Measurements from ENCODE around the gene GCHFR. TPM values are rescaled to one million over a fixed set of nuclear protein-coding genes. Genes with fewer than 3 reads are reported as not detected.

Gene GCHFR
- total and polyA plus RNA-seq, 2 of the 4 experiments (the other 2 are of a cell fraction), result 2.3 to 6.5 TPM

DNA sequence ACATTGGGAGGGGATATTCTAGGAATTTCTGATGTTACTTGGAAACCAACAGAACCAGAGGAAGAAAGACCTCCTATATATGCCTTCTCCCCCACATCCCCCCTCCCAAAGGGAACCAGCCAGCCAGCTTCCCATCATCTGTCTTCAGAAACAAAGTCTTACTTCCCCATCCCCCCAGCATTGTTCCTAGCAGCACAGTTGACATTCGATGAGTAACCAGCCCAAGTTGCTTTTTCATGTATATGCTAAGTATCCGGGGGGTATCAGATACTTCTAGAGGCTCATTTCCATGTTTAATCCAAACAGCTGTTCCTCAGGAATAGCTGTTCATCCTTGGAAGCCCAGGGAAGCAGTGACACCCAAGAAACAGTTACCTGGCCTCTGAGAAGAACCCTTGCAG lies 24.8 kb upstream of the GCHFR start:
- Histone ChIP-seq H3K14ac (replicated peaks; ENCODE audit: low read depth, low read length) (no peak overlapping the region), H3K9me3 (ENCODE audit: control insufficient read depth, insufficient read depth, low read length) (no peaks in the 10 kb centered on the region), H3K9ac (ENCODE audit: low read depth, low read length) (no peak overlapping the region), H3K4ac (ENCODE audit: low read depth, low read length) (no peak overlapping the region), H3K56ac (ENCODE audit: extremely low read depth, insufficient read depth, low read length) (no peak overlapping the region), H3K4me1 (ENCODE audit: control insufficient read depth, insufficient read depth, low read length) (peaks cover 3% of the 10 kb centered on the region; the same call in 1 of the 2 replicates), H2AK9ac (replicated peaks; ENCODE audit: low read depth, low read length, poor library complexity) (peak overlapping the region; percentile 52), H3K79me1 (ENCODE audit: low read depth in 1 of 2, low read length in 2 of 2) (peaks cover 4 to 11% of the 10 kb centered on the region in 2 experiments), H3K4me2 (ENCODE audit: low read depth, low read length) (no peak overlapping the region), H4K91ac (ENCODE audit: insufficient read depth, low read depth, low read length) (no peak overlapping the region), H2BK20ac (ENCODE audit: low read depth, low read length) (no peak overlapping the region), H3K18ac (ENCODE audit: low read depth, low read length) (no peak overlapping the region), H3K27me3 (ENCODE audit: control insufficient read depth, insufficient read depth, low read length) (no peaks in the 10 kb centered on the region), H3K4me3 (ENCODE audit: insufficient read depth, low read depth, low read length) (no peak overlapping the region), H2AK5ac (ENCODE audit: low read depth, low read length) (no peak overlapping the region), H2BK5ac (ENCODE audit: low read depth, low read length, poor library complexity, severe bottlenecking) (no peak overlapping the region), H3K36me3 (ENCODE audit: control insufficient read depth, insufficient read depth, low read length) (peaks cover 28% of the 10 kb centered on the region), H2BK120ac (ENCODE audit: low read depth, low read length) (no peak overlapping the region), H4K8ac (ENCODE audit: low read depth in 2 of 2, low read length in 2 of 2) (no peak overlapping the region), H2AFZ (replicated peaks; ENCODE audit: low read length, poor library complexity) (no peak overlapping the region), H3K9me1 (ENCODE audit: insufficient read depth, low read length) (no peaks in the 10 kb centered on the region), H2BK15ac (ENCODE audit: low read depth, low read length) (no peak overlapping the region), H3K27ac (ENCODE audit: insufficient read depth, low read length) (no peak overlapping the region), H3K23ac (ENCODE audit: low read depth, low read length) (no peak overlapping the region), H4K20me1 (ENCODE audit: insufficient read depth, low read length) (no peaks in the 10 kb centered on the region; the same call in 1 of the 2 replicates), H4K5ac (ENCODE audit: low read depth, low read length) (no peak overlapping the region)
- in situ Hi-C loops (cut with MboI; ENCODE audit: low sequenced_read_pairs) (no loop called here), intact Hi-C loops (cut with micrococcal nuclease) (no loop called here), dilution Hi-C loops (cut with HindIII; ENCODE audit: low sequenced_read_pairs, unreplicated experiment) (no loop called here)
- ATAC-seq (ENCODE audit: low read depth) (peak; percentile 56), DNase-seq (peak; percentile 38)
- TF ChIP-seq CHD1 (IDR thresholded peaks at IDR 0.05; ENCODE audit: low read depth, low read length), result no peak
- ChIA-PET POLR2A (ENCODE audit: unreplicated experiment) (no interaction called here), CTCF (no interaction called here)
- no TSS peak for BruUV-seq (replicated peaks)
- no CpG with 5 or more reads among the region's 2 CpGs for WGBS, 2 experiments (ENCODE audit: extremely low coverage in 2 of 2, insufficient read length in 1 of 2)

All from IMR-90 (cell line).